HEK293 (cell line): Measurements from ENCODE around the gene DDX42.
A peak's percentile ranks its signal among the peaks of the same experiment; 100 is the strongest.

Experiments
- AEBP2 ChIP-seq: fragments of 450-650 bp; formaldehyde crosslinking; IDR thresholded peaks from 2 replicates; pipeline ENCODE4 v1.5.1; 2016; ENCODE audit warnings: missing biosample characterization, missing genetic modification characterization, borderline replicate concordance
- KLF16 ChIP-seq: fragments of 450-650 bp; formaldehyde crosslinking; IDR thresholded peaks from 2 replicates; pipeline ENCODE4 v1.5.1; 2017; ENCODE audit warnings: missing biosample characterization, missing genetic modification characterization
- MZF1 ChIP-seq: fragments of 450-650 bp; formaldehyde crosslinking; IDR thresholded peaks from 2 replicates; pipeline ENCODE4 v1.5.1; 2017; ENCODE audit warnings: missing biosample characterization, missing genetic modification characterization, borderline replicate concordance
- PRDM10 ChIP-seq: fragments of 450-650 bp; formaldehyde crosslinking; IDR thresholded peaks from 2 replicates; pipeline ENCODE4 v1.5.1; 2016; ENCODE audit warnings: missing biosample characterization, missing genetic modification characterization
- RBAK ChIP-seq: fragments of 450-650 bp; formaldehyde crosslinking; IDR thresholded peaks from 2 replicates; pipeline ENCODE4 v1.5.1; 2016; ENCODE audit warnings: missing biosample characterization, missing genetic modification characterization
- ZFHX2 ChIP-seq: fragments of 450-650 bp; formaldehyde crosslinking; conservative IDR thresholded peaks from 2 replicates; pipeline ENCODE4 v1.5.1; 2016; ENCODE audit warnings: missing biosample characterization, missing genetic modification characterization
- ZFP69B ChIP-seq: fragments of 450-650 bp; formaldehyde crosslinking; IDR thresholded peaks from 2 replicates; pipeline ENCODE4 v1.5.1; 2016; ENCODE audit warnings: missing biosample characterization, missing genetic modification characterization
- ZNF114 ChIP-seq: fragments of 450-650 bp; formaldehyde crosslinking; IDR thresholded peaks from 2 replicates; pipeline ENCODE4 v1.5.0; 2017; ENCODE audit warnings: missing biosample characterization, missing genetic modification characterization
- ZNF133 ChIP-seq: fragments of 450-650 bp; formaldehyde crosslinking; IDR thresholded peaks from 2 replicates; pipeline ENCODE4 v1.5.1; 2016; ENCODE audit warnings: missing biosample characterization, missing genetic modification characterization
- ZNF146 ChIP-seq: fragments of 450-650 bp; formaldehyde crosslinking; IDR thresholded peaks from 2 replicates; pipeline ENCODE4 v1.5.1; 2016; ENCODE audit warnings: missing biosample characterization, missing genetic modification characterization
- ZNF23 ChIP-seq: fragments of 450-650 bp; formaldehyde crosslinking; IDR thresholded peaks from 2 replicates; pipeline ENCODE4 v1.5.1; 2016; ENCODE audit warnings: missing biosample characterization, missing genetic modification characterization, borderline replicate concordance
- ZNF248 ChIP-seq: fragments of 450-650 bp; formaldehyde crosslinking; IDR thresholded peaks from 2 replicates; pipeline ENCODE4 v1.5.1; 2017; ENCODE audit warnings: missing biosample characterization, missing genetic modification characterization
- ZNF280D ChIP-seq: fragments of 450-650 bp; formaldehyde crosslinking; IDR thresholded peaks from 2 replicates; pipeline ENCODE4 v1.5.1; 2016; ENCODE audit warnings: missing biosample characterization, missing genetic modification characterization
- ZNF335 ChIP-seq: fragments of 450-650 bp; formaldehyde crosslinking; conservative IDR thresholded peaks from 2 replicates; pipeline ENCODE4 v1.5.1; 2016; ENCODE audit warnings: missing biosample characterization, missing genetic modification characterization
- ZNF473 ChIP-seq: fragments of 450-650 bp; formaldehyde crosslinking; IDR thresholded peaks from 2 replicates; pipeline ENCODE4 v1.5.1; 2017; ENCODE audit warnings: missing biosample characterization, missing genetic modification characterization
- ZNF48 ChIP-seq: fragments of 450-650 bp; formaldehyde crosslinking; IDR thresholded peaks from 2 replicates; pipeline ENCODE4 v1.5.1; 2016; ENCODE audit warnings: missing biosample characterization, missing genetic modification characterization
- ZNF561 ChIP-seq: fragments of 450-650 bp; IDR thresholded peaks from 2 replicates; pipeline ENCODE4 v1.5.1; 2018; ENCODE audit warnings: missing biosample characterization, missing genetic modification characterization, borderline replicate concordance
- ZNF571 ChIP-seq: fragments of 450-650 bp; formaldehyde crosslinking; IDR thresholded peaks from 2 replicates; pipeline ENCODE4 v1.5.0; 2017; ENCODE audit warnings: missing biosample characterization, missing genetic modification characterization
- ZNF707 ChIP-seq: fragments of 450-650 bp; formaldehyde crosslinking; IDR thresholded peaks from 2 replicates; pipeline ENCODE4 v1.5.1; 2016; ENCODE audit warnings: missing biosample characterization, missing genetic modification characterization
- ZNF830 ChIP-seq: fragments of 450-650 bp; IDR thresholded peaks from 2 replicates; pipeline ENCODE4 v1.5.0; 2018; ENCODE audit warnings: missing biosample characterization, missing genetic modification characterization, low read depth, mild to moderate bottlenecking, moderate library complexity
- TF ChIP-seq, protein P1 (sequence below): fragments of 450-650 bp; formaldehyde crosslinking; IDR thresholded peaks from 2 replicates; pipeline ENCODE4 v1.5.1; 2016; ENCODE audit warnings: missing biosample characterization, missing genetic modification characterization
- TF ChIP-seq, protein P2 (sequence below): fragments of 450-650 bp; formaldehyde crosslinking; IDR thresholded peaks from 2 replicates; pipeline ENCODE4 v1.5.1; 2016; ENCODE audit warnings: missing biosample characterization, missing genetic modification characterization, low read depth
- TF ChIP-seq, protein P3 (sequence below): fragments of 450-650 bp; formaldehyde crosslinking; IDR thresholded peaks from 2 replicates; pipeline ENCODE4; 2016; ENCODE audit warnings: missing biosample characterization, missing genetic modification characterization
- TF ChIP-seq, protein P4 (sequence below): sonication (generic); formaldehyde crosslinking; IDR thresholded peaks from 2 replicates; pipeline ENCODE4 v1.8.1; 2022; ENCODE audit warnings: mild to moderate bottlenecking, moderate library complexity, missing genetic modification reagents

The DDX42 gene

GRCh38 chr17:63842540-63843386 lies 68.8 kb downstream of the DDX42 start, which contains the start of gene SMARCD2 (continued):
- TF ChIP-seq ZNF280D (tag by site-specific recombination) (peak; percentile 95), ZFP69B (peak; percentile 96), ZNF48 (no peak), ZNF473 (tag by site-specific recombination) (no peak), KLF16 (tag by site-specific recombination) (peak; percentile 98), RBAK (peak; percentile 26; the same call in 1 of the 2 replicates), ZNF707 (tag by site-specific recombination) (peak; percentile 67; the same call in 1 of the 2 replicates), ZFHX2 (tag by site-specific recombination) (peak; percentile 84), ZNF114 (tag by site-specific recombination) (no peak), MZF1 (tag by site-specific recombination) (peak; percentile 51; the same call in 1 of the 2 replicates), ZNF248 (no peak), ZNF146 (tag by site-specific recombination) (peak; percentile 86), ZNF830 (tag by site-specific recombination) (no peak; the same call in 1 of the 2 replicates), ZNF571 (tag by site-specific recombination) (no peak), ZNF335 (tag by site-specific recombination) (peak; percentile 97), ZNF561 (tag by site-specific recombination) (peak; percentile 97), AEBP2 (tag by site-specific recombination) (peak; percentile 93), ZNF23 (tag by site-specific recombination) (no peak), ZNF133 (tag by site-specific recombination) (no peak), PRDM10 (peak; percentile 90)
- TF ChIP-seq, protein P1, sequence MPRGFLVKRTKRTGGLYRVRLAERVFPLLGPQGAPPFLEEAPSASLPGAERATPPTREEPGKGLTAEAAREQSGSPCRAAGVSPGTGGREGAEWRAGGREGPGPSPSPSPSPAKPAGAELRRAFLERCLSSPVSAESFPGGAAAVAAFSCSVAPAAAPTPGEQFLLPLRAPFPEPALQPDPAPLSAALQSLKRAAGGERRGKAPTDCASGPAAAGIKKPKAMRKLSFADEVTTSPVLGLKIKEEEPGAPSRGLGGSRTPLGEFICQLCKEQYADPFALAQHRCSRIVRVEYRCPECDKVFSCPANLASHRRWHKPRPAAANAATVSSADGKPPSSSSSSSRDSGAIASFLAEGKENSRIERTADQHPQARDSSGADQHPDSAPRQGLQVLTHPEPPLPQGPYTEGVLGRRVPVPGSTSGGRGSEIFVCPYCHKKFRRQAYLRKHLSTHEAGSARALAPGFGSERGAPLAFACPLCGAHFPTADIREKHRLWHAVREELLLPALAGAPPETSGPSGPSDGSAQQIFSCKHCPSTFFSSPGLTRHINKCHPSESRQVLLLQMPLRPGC: peak; percentile 94
- TF ChIP-seq, protein P2, sequence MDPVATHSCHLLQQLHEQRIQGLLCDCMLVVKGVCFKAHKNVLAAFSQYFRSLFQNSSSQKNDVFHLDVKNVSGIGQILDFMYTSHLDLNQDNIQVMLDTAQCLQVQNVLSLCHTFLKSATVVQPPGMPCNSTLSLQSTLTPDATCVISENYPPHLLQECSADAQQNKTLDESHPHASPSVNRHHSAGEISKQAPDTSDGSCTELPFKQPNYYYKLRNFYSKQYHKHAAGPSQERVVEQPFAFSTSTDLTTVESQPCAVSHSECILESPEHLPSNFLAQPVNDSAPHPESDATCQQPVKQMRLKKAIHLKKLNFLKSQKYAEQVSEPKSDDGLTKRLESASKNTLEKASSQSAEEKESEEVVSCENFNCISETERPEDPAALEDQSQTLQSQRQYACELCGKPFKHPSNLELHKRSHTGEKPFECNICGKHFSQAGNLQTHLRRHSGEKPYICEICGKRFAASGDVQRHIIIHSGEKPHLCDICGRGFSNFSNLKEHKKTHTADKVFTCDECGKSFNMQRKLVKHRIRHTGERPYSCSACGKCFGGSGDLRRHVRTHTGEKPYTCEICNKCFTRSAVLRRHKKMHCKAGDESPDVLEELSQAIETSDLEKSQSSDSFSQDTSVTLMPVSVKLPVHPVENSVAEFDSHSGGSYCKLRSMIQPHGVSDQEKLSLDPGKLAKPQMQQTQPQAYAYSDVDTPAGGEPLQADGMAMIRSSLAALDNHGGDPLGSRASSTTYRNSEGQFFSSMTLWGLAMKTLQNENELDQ (tag by site-specific recombination): peak; percentile 75
- TF ChIP-seq, protein P3, sequence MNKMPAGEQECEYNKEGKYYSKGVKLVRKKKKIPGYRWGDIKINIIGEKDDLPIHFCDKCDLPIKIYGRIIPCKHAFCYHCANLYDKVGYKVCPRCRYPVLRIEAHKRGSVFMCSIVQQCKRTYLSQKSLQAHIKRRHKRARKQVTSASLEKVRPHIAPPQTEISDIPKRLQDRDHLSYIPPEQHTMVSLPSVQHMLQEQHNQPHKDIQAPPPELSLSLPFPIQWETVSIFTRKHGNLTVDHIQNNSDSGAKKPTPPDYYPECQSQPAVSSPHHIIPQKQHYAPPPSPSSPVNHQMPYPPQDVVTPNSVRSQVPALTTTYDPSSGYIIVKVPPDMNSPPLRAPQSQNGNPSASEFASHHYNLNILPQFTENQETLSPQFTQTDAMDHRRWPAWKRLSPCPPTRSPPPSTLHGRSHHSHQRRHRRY (tag by site-specific recombination): 0 out of 2 replicates have a peak, but pooled peaks have one; percentile 29
- TF ChIP-seq, protein P4, sequence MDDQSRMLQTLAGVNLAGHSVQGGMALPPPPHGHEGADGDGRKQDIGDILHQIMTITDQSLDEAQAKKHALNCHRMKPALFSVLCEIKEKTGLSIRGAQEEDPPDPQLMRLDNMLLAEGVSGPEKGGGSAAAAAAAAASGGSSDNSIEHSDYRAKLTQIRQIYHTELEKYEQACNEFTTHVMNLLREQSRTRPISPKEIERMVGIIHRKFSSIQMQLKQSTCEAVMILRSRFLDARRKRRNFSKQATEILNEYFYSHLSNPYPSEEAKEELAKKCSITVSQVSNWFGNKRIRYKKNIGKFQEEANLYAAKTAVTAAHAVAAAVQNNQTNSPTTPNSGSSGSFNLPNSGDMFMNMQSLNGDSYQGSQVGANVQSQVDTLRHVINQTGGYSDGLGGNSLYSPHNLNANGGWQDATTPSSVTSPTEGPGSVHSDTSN (CRISPR knock-in tag): peak; percentile 87; the same call in 1 of the 2 replicates
